GM18520 (cell line): Measurements from ENCODE around the gene EIF3A.
"Not testable (repeated sequence)": the region's sequence is repeated elsewhere in the genome, so short reads cannot be mapped to it uniquely, and the experiment has no call there.

ENCODE experiments used
- ATAC-seq: cut with Tn5 transposase; IDR thresholded peaks from one replicate; pipeline ENCODE4 v1.9.1; 2021; ENCODE audit not compliant: unreplicated experiment

Gene EIF3A

GRCh38 chr10:119103241-119103902 is 22.8 kb upstream of the EIF3A start:
- no peak for ATAC-seq

GRCh38 chr10:119101366-119102098 is 20.9 kb upstream of the EIF3A start:
- ATAC-seq: no peak

- no peak for ATAC-seq
Measured at GRCh38 chr10:119100434-119101238, 20.0 kb upstream of the EIF3A start.

GRCh38 chr10:119098576-119098975 is 18.0 kb upstream of the EIF3A start:
- no peak for ATAC-seq

- not testable (repeated sequence) for ATAC-seq
Measured at GRCh38 chr10:119096641-119097415, 16.2 kb upstream of the EIF3A start.

GRCh38 chr10:119095640-119096039 is 15.0 kb upstream of the EIF3A start:
- no peak for ATAC-seq

GRCh38 chr10:119090968-119091367 is 10.4 kb upstream of the EIF3A start:
- no peak for ATAC-seq

GRCh38 chr10:119090026-119090795 is 9.6 kb upstream of the EIF3A start:
- peak; percentile 61 for ATAC-seq

- no peak for ATAC-seq
Measured at GRCh38 chr10:119087271-119087882, 6.8 kb upstream of the EIF3A start.

- no peak for ATAC-seq
Measured at GRCh38 chr10:119084896-119085295, 4.3 kb upstream of the EIF3A start.

- ATAC-seq: peak; percentile 36
Measured at GRCh38 chr10:119079599-119080520, 757 bp downstream of the EIF3A start.

- ATAC-seq: no peak
Measured at GRCh38 chr10:119078422-119079179, 2.0 kb downstream of the EIF3A start.

GRCh38 chr10:119073584-119073983 is 7.0 kb downstream of the EIF3A start:
- no peak for ATAC-seq

GRCh38 chr10:119070395-119071165 is 10.0 kb downstream of the EIF3A start:
- no peak for ATAC-seq

GRCh38 chr10:119061926-119062325 is 18.7 kb downstream of the EIF3A start:
- ATAC-seq: no peak

GRCh38 chr10:119061352-119061751 is 19.3 kb downstream of the EIF3A start:
- ATAC-seq: no peak

- ATAC-seq: no peak
Measured at GRCh38 chr10:119060107-119060506, 20.5 kb downstream of the EIF3A start.
